ENCODE data around the gene EDC4.

The EDC4 gene

DNA sequence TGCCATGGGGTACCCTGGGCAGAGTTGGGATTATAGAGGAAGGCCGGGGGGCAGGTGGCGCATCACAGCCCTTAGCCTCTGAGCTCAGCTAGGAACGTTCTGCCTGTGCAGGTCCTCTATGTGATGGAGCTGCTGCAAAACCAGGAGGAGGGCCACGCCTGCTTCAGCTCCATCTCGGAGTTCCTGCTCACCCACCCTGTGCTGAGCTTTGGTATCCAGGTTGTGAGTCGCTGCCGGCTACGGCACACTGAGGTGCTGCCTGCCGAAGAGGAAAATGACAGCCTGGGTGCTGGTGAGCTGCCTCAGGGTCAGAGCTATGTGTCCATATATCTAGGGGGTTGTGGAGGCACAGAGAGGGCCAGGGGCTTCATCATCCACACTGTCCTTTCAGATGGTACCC, 6.0 kb downstream of the EDC4 start:
- Mint-ChIP-seq H3K4me1 (peaks cover 17% of the 10 kb centered on the region), H3K36me3 (ENCODE audit: low read depth) (peaks cover 15% of the 10 kb centered on the region), H3K27me3 (no peaks in the 10 kb centered on the region), H3K4me3 (no peak overlapping the region), H3K9me3 (no peaks in the 10 kb centered on the region), H3K27ac (no peak overlapping the region)
- no peak for DNase-seq
- no peak for ATAC-seq

DNA sequence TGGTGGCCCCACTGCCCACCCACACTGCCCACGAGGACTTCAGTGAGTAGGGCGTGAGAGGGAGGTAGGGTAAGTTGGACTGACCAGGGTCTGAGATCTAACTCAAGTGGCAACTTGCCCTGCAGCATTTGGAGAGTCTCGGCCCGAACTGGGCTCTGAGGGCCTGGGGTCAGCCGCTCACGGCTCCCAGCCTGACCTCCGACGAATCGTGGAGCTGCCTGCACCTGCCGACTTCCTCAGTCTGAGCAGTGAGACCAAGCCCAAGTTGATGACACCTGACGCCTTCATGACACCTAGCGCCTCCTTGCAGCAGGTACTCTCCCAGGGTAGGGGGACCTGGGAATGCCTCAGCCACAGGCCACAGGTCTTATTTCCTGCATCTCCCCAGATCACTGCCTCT, 6.6 kb downstream of the EDC4 start:
- Mint-ChIP-seq H3K4me3 (no peak overlapping the region), H3K4me1 (peaks cover 11% of the 10 kb centered on the region), H3K36me3 (ENCODE audit: low read depth) (peaks cover 17% of the 10 kb centered on the region), H3K27ac (no peak overlapping the region), H3K27me3 (no peaks in the 10 kb centered on the region), H3K9me3 (no peaks in the 10 kb centered on the region)
- ATAC-seq: no peak
- no peak for DNase-seq

DNA sequence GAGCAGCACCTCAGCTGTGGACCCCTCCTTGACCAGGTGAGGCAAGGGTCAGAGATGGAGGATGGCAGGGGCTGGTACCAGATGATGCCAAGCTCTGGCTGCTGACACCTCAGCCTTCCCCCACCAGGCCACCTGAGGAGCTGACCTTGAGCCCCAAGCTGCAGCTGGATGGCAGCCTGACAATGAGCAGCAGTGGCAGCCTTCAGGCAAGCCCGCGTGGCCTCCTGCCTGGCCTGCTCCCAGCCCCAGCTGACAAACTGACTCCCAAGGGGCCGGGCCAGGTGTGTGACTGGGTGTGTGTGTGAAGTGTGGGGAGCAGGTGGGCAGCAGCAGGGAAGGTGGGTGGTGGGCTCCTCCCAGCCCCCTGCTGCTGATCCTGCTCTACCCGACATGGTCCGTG, 7.1 kb downstream of the EDC4 start:
- ATAC-seq (no peak), DNase-seq (no peak)
- Mint-ChIP-seq H3K9me3 (no peaks in the 10 kb centered on the region), H3K4me1 (peaks cover 7% of the 10 kb centered on the region), H3K27ac (no peak overlapping the region), H3K27me3 (no peaks in the 10 kb centered on the region), H3K4me3 (no peak overlapping the region), H3K36me3 (ENCODE audit: low read depth) (peaks cover 18% of the 10 kb centered on the region)

DNA sequence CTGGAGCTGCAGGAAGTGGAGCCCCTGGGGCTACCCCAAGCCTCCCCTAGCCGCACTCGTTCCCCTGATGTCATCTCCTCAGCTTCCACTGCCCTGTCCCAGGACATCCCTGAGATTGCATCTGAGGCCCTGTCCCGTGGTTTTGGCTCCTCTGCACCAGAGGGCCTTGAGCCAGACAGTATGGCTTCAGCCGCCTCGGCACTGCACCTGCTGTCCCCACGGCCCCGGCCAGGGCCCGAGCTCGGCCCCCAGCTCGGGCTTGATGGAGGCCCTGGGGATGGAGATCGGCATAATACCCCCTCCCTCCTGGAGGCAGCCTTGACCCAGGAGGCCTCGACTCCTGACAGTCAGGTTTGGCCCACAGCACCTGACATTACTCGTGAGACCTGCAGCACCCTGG, 7.7 kb downstream of the EDC4 start:
- no peaks in the 10 kb centered on the region for H3K27me3 Mint-ChIP-seq
- H3K36me3 Mint-ChIP-seq (ENCODE audit: low read depth): peaks cover 18% of the 10 kb centered on the region
- peaks cover under 1% of the 10 kb centered on the region for H3K4me1 Mint-ChIP-seq
- H3K27ac Mint-ChIP-seq: no peak overlapping the region
- no peak for DNase-seq
- ATAC-seq: no peak
- no peak overlapping the region for H3K4me3 Mint-ChIP-seq
- no peaks in the 10 kb centered on the region for H3K9me3 Mint-ChIP-seq

DNA sequence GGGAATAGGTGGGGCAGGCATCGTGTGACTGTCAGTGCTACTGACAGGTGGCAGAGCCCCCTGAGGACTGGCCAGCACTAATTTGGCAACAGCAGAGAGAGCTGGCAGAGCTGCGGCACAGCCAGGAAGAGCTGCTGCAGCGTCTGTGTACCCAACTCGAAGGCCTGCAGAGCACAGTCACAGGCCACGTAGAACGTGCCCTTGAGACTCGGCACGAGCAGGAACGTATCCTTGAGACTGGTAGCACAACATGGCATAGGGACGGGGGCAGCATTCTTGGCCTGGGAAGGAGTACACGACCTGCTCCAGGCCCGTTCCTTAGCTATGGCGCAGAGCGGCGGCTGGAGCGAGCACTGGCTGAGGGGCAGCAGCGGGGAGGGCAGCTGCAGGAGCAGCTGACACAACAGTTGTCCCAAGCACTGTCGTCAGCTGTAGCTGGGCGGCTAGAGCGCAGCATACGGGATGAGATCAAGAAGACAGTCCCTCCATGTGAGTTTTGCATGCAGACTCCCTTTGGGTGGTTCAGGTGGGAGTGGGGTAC, 8.8 kb downstream of the EDC4 start:
- Mint-ChIP-seq H3K4me1 (no peaks in the 10 kb centered on the region), H3K27ac (no peak overlapping the region), H3K27me3 (no peaks in the 10 kb centered on the region), H3K4me3 (no peak overlapping the region), H3K9me3 (no peaks in the 10 kb centered on the region), H3K36me3 (ENCODE audit: low read depth) (peaks cover 18% of the 10 kb centered on the region)
- no peak for DNase-seq
- no peak for ATAC-seq

DNA sequence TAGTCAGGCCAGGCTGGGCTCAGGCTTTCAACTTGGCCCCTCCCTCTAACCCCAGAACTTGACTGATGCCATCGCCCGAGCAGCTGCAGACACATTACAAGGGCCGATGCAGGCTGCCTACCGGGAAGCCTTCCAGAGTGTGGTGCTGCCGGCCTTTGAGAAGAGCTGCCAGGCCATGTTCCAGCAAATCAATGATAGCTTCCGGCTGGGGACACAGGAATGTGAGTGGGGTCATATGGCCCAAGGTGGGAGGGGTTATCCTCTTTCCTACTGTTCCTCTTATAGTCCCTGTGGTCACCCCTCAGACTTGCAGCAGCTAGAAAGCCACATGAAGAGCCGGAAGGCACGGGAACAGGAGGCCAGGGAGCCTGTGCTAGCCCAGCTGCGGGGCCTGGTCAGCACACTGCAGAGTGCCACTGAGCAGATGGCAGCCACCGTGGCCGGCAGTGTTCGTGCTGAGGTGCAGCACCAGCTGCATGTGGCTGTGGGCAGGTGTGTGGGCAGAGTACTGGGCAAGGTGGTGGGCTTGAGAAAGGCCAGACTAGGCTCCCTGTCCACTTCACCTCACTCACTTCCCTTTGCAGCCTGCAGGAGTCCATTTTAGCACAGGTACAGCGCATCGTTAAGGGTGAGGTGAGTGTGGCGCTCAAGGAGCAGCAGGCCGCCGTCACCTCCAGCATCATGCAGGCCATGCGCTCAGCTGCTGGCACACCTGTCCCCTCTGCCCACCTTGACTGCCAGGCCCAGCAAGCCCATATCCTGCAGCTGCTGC, 9.7 kb downstream of the EDC4 start:
- Mint-ChIP-seq H3K4me1 (no peaks in the 10 kb centered on the region), H3K27me3 (no peaks in the 10 kb centered on the region), H3K27ac (no peak overlapping the region), H3K4me3 (no peak overlapping the region), H3K36me3 (ENCODE audit: low read depth) (peaks cover 13% of the 10 kb centered on the region), H3K9me3 (no peaks in the 10 kb centered on the region)
- ATAC-seq (no peak), DNase-seq (no peak)

DNA sequence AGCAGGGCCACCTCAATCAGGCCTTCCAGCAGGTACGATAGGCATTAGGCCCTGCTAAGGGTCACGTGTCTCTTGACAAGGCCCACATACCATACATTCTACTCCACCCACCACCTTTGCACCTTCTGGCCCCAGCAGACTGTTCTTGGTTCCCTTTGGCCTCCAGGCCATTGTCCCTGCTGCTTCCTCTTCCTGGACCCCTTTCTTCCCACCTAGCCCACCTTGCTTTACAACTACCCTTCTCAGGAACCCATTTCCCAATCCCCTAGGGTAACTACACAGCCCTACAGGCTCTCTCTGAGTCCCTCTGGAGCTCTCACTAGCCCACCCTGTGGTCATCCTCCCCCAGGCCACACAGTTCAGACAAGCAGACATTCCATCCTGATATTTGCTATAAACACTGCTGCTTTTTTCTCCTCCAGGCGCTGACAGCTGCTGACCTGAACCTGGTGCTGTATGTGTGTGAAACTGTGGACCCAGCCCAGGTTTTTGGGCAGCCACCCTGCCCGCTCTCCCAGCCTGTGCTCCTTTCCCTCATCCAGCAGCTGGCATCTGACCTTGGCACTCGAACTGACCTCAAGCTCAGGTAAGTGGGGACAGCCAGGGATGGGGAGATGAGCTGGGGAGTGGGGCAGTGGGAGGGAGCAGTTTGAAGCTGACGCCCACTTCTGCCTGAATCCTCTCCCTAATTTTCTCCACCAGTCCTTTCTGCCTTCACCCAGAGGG, 10.5 kb downstream of the EDC4 start:
- Mint-ChIP-seq H3K36me3 (ENCODE audit: low read depth) (peaks cover 7% of the 10 kb centered on the region), H3K27ac (no peak overlapping the region), H3K4me3 (no peak overlapping the region), H3K9me3 (no peaks in the 10 kb centered on the region), H3K27me3 (no peaks in the 10 kb centered on the region), H3K4me1 (no peaks in the 10 kb centered on the region)
- ATAC-seq: no peak
- no peak for DNase-seq

DNA sequence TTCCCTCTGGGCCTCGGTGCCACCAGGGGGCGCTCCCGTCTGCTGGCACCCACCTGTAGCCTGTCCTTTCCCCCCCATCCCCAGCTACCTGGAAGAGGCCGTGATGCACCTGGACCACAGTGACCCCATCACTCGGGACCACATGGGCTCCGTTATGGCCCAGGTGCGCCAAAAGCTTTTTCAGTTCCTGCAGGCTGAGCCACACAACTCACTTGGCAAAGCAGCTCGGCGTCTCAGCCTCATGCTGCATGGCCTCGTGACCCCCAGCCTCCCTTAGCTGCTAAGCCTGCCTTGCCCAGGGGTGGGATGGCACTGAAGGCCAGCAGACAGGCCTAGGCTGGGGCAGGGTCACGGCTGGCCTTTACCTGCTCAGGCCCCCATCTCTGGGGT, 11.0 kb downstream of the EDC4 start:
- Mint-ChIP-seq H3K4me3 (no peak overlapping the region), H3K4me1 (no peaks in the 10 kb centered on the region), H3K27ac (no peak overlapping the region), H3K27me3 (no peaks in the 10 kb centered on the region), H3K36me3 (ENCODE audit: low read depth) (peaks cover 6% of the 10 kb centered on the region), H3K9me3 (no peaks in the 10 kb centered on the region)
- peak; percentile 67 for ATAC-seq
- peak; percentile 81 for DNase-seq

DNA sequence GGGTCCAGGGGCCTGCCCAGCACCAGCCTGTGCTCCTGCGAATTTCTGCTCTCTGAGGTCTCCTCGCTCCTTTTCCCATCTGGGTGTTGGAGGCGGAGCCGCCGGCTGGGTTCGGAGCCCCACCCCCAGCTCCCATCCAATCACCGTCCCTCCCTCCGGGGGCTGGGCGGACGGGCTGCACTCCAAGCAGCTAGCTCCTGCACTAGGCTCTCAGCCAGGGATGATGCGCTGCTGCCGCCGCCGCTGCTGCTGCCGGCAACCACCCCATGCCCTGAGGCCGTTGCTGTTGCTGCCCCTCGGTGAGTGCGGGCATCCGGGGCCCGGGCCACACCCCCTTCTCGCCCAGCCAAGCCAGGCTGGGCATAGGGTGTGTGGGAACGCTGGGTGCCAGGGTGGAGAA, 11.8 kb downstream of the EDC4 start, which contains the start of gene NRN1L:
NRN1L (plus strand) TSS at position 202 of the 400 bp plus-strand sequence; CDS start at position 221, 19 bp downstream.
- H3K4me3 Mint-ChIP-seq: no peak within 1 kb of the TSS
- H3K9me3 Mint-ChIP-seq: no peaks in the 10 kb centered on the region
- H3K4me1 Mint-ChIP-seq: no peaks in the 10 kb centered on the region
- no peaks in the 10 kb centered on the region for H3K27me3 Mint-ChIP-seq
- no peak for DNase-seq
- H3K27ac Mint-ChIP-seq: peak within 1 kb of the TSS; percentile 64
- ATAC-seq: no peak
- H3K36me3 Mint-ChIP-seq (ENCODE audit: low read depth): peaks cover 5% of the 10 kb centered on the region

DNA sequence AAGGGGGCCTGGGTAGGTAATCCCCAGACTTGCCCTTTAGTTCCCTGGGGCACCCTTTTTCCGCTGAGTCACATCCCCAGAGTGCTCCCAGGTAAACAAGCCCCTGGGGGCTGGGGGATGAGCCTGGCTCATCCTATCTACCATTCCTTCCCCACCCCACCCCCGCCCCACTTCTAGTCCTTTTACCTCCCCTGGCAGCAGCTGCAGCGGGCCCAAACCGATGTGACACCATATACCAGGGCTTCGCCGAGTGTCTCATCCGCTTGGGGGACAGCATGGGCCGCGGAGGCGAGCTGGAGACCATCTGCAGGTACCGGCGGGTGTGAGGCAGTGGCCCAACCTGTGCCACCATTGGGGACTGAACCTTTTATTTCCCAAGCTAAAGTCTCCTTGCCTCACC, 12.7 kb downstream of the EDC4 start:
- peaks cover 5% of the 10 kb centered on the region for H3K36me3 Mint-ChIP-seq (ENCODE audit: low read depth)
- no peaks in the 10 kb centered on the region for H3K9me3 Mint-ChIP-seq
- no peak overlapping the region for H3K4me3 Mint-ChIP-seq
- H3K27ac Mint-ChIP-seq: peak overlapping the region; percentile 64
- no peak for ATAC-seq
- no peaks in the 10 kb centered on the region for H3K4me1 Mint-ChIP-seq
- no peaks in the 10 kb centered on the region for H3K27me3 Mint-ChIP-seq
- no peak for DNase-seq

DNA sequence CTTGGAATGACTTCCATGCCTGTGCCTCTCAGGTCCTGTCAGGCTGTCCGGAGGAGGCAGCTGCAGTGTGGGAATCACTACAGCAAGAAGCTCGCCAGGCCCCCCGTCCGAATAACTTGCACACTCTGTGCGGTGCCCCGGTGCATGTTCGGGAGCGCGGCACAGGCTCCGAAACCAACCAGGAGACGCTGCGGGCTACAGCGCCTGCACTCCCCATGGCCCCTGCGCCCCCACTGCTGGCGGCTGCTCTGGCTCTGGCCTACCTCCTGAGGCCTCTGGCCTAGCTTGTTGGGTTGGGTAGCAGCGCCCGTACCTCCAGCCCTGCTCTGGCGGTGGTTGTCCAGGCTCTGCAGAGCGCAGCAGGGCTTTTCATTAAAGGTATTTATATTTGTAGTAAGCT, 13.1 kb downstream of the EDC4 start:
- Mint-ChIP-seq H3K4me1 (no peaks in the 10 kb centered on the region), H3K27ac (peak overlapping the region; percentile 64), H3K4me3 (no peak overlapping the region), H3K27me3 (no peaks in the 10 kb centered on the region), H3K9me3 (no peaks in the 10 kb centered on the region), H3K36me3 (ENCODE audit: low read depth) (peaks cover 5% of the 10 kb centered on the region)
- DNase-seq: no peak
- ATAC-seq: no peak

DNA sequence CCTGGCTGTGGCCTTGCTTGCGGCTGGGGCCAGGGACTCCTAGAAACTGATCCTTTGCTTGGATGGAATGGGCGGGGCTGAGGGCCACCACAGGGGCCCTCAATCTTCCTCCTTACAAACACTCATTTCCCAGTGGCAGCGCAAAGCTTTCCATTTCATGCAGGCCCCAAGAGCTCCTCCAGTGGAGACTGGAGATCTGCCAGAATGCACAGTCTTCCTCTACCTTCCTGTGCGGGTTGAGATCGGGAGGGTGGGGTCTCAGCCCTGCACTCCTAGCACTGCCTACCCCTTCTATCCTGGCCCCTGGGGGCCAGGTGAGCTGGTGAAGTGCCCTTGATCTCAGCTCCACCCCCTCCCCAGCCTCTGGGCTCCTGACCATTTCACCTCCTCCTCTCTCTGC, 13.5 kb downstream of the EDC4 start:
- H3K9me3 Mint-ChIP-seq: no peaks in the 10 kb centered on the region
- H3K4me1 Mint-ChIP-seq: no peaks in the 10 kb centered on the region
- no peak for ATAC-seq
- no peak overlapping the region for H3K27ac Mint-ChIP-seq
- H3K36me3 Mint-ChIP-seq (ENCODE audit: low read depth): peaks cover 5% of the 10 kb centered on the region
- no peak for DNase-seq
- no peaks in the 10 kb centered on the region for H3K27me3 Mint-ChIP-seq
- H3K4me3 Mint-ChIP-seq: no peak overlapping the region

DNA sequence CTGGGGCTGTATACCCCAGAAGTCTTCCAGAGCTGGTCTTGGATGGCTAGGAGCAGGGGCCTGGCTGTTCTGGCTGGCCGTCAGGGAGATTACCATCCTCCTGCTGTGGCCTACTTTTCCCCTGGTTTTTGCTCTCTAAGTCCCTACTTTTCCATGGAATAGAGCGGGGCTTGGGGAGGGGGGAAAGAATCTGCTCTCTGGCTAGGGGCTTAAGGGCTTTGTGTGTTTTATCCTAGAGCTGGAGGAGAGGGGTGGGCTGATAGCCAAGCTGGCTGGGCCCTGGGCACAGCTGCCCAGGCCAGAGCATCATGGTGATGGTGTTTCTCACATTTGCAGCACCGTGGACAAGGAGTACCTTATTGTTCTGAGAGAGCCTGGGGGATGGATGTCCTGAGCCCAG, 15.5 kb downstream of the EDC4 start:
- no peaks in the 10 kb centered on the region for H3K9me3 Mint-ChIP-seq
- no peaks in the 10 kb centered on the region for H3K27me3 Mint-ChIP-seq
- no peak overlapping the region for H3K27ac Mint-ChIP-seq
- no peak overlapping the region for H3K4me3 Mint-ChIP-seq
- ATAC-seq: no peak
- peaks cover 3% of the 10 kb centered on the region for H3K36me3 Mint-ChIP-seq (ENCODE audit: low read depth)
- no peak for DNase-seq
- peaks cover 8% of the 10 kb centered on the region for H3K4me1 Mint-ChIP-seq

DNA sequence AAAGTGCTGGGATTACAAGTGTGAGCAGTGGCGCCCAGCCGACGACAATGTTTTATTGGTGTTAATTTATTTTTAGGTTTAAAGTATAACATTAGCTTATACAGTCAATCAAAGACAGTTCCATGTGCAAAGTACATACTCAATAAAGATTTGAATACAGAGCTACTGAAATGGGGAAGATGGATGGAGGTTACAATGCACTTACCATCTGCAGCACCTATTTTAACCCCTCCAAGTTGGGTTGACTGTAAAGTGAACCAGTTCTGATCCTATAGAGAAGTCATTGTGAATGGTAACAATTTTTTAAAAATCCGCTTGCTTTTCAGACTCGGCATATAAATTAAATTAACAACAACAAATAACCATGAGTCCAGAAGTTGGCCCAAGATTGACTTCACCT, 19.5 kb downstream of the EDC4 start:
- Mint-ChIP-seq H3K4me3 (peak overlapping the region; percentile 80), H3K9me3 (no peaks in the 10 kb centered on the region), H3K27ac (peak overlapping the region; percentile 63), H3K36me3 (ENCODE audit: low read depth) (peaks cover 5% of the 10 kb centered on the region), H3K4me1 (peaks cover 36% of the 10 kb centered on the region), H3K27me3 (no peaks in the 10 kb centered on the region)
- ATAC-seq (no peak), DNase-seq (no peak)
